Endothelial cell of umbilical vein (primary cell): ENCODE measurements around the gene SRSF6. TPM values are rescaled to one million over a fixed set of nuclear protein-coding genes. Genes with fewer than 3 reads are reported as not detected.

Experiments
- BruUV-seq: library from RNA; stranded (reverse); fragments of 400-500 nt; replicated peaks from 2 replicates; lab custom pipeline; 2021; lab: Mats Ljungman, UMichigan
- CTCF ChIA-PET: fragments of 300-600, 350-600 bp; sonication (Branson Sonifier 250); formaldehyde crosslinking; loops from one replicate; lab custom pipeline; 2021; ENCODE audit warnings: antibody characterized with exemption, inconsistent platforms; lab: Charles Lee
- POLR2A ChIA-PET: fragments of 300-600, 350-600 bp; sonication (Branson Sonifier 250); formaldehyde crosslinking; loops from one replicate; lab custom pipeline; 2021; ENCODE audit warnings: antibody characterized with exemption, inconsistent platforms; lab: Charles Lee
- DNase-seq: peaks from one replicate; pipeline ENCODE4 v3.0.0-alpha.2; 2011; ENCODE audit warnings: low read depth, low spot score
- FAIRE-seq: peaks from 2 replicates; lab custom pipeline; 2011; peaks lifted over from hg19 to GRCh38; lab: Jason Lieb, UNC
- H2AFZ ChIP-seq: 2 replicates; pipeline ENCODE4 v1.6.0; 2012; ENCODE audit warnings: low read depth, low read length, control low read depth, inconsistent platforms
- H3K27ac ChIP-seq: 2 replicates; pipeline ENCODE4 v1.5.1; 2011; ENCODE audit warnings: low read depth, mild to moderate bottlenecking, control low read depth, low read length, moderate library complexity; ENCODE audit not compliant: insufficient read depth
- H3K27me3 ChIP-seq, 2 experiments: 2 replicates each; pipeline versions ENCODE4 v1.6.0 to v1.6.1; 2011; ENCODE audit warnings: low read length in 2 of 2, mixed read lengths in 1 of 2; ENCODE audit not compliant: control insufficient read depth in 2 of 2, insufficient read depth in 2 of 2
- H3K36me3 ChIP-seq, 2 experiments: 2 replicates in 1 of 2; 3 replicates in 1 of 2; pipeline ENCODE4 v1.5.1; 2011; ENCODE audit warnings: low read length in 2 of 2, mild to moderate bottlenecking in 1 of 2, moderate library complexity in 1 of 2; ENCODE audit not compliant: control insufficient read depth in 2 of 2, insufficient read depth in 2 of 2; ENCODE audit errors: extremely low read depth in 1 of 2
- H3K4me1 ChIP-seq: 3 replicates; pipeline ENCODE4 v1.5.1; 2011; ENCODE audit warnings: mild to moderate bottlenecking, low read length; ENCODE audit not compliant: control insufficient read depth, insufficient read depth; ENCODE audit errors: extremely low read depth
- H3K4me2 ChIP-seq: 2 replicates; pipeline ENCODE4 v1.6.1; 2011; ENCODE audit warnings: low read length, control low read depth, mixed read lengths; ENCODE audit not compliant: insufficient read depth
- H3K4me3 ChIP-seq, 3 experiments: fragments of 200-600 bp in 1 of 3; sonication (generic), shearing (Covaris generic) in 1 of 3; replicated peaks in 1 of 3; 2 replicates each; pipeline ENCODE4 v1.5.1; 2011 to 2016; ENCODE audit warnings: control low read depth in 3 of 3, low read length in 3 of 3, mild to moderate bottlenecking in 2 of 3, inconsistent platforms in 1 of 3, low read depth in 1 of 3, moderate library complexity in 1 of 3; ENCODE audit not compliant: insufficient read depth in 1 of 3
- H3K79me2 ChIP-seq: 2 replicates; pipeline ENCODE4 v1.6.0; 2012; ENCODE audit warnings: low read length, inconsistent platforms; ENCODE audit not compliant: control insufficient read depth, insufficient read depth
- H3K9ac ChIP-seq: replicated peaks from 2 replicates; pipeline ENCODE3; 2011; ENCODE audit warnings: low read length, control low read depth; ENCODE audit not compliant: insufficient read depth; ENCODE audit errors: extremely low read depth
- H3K9me1 ChIP-seq: replicated peaks from 3 replicates; pipeline ENCODE4 v1.6.0; 2011; ENCODE audit warnings: mild to moderate bottlenecking, low read length; ENCODE audit not compliant: control insufficient read depth, insufficient read depth; ENCODE audit errors: extremely low read depth
- H3K9me3 ChIP-seq: replicated peaks from 2 replicates; pipeline ENCODE4 v1.5.1; 2012; ENCODE audit warnings: low read length, inconsistent platforms; ENCODE audit not compliant: control insufficient read depth, insufficient read depth
- H4K20me1 ChIP-seq: replicated peaks from 2 replicates; pipeline ENCODE3; 2011; ENCODE audit warnings: mild to moderate bottlenecking, low read length; ENCODE audit not compliant: control insufficient read depth, insufficient read depth; ENCODE audit errors: extremely low read depth
- EZH2 ChIP-seq: IDR thresholded peaks from 2 replicates; pipeline ENCODE4 v1.6.1; 2012; ENCODE audit warnings: borderline replicate concordance, low read depth, mild to moderate bottlenecking, moderate library complexity, low read length, inconsistent platforms; ENCODE audit not compliant: severe bottlenecking
- FOS ChIP-seq: IDR thresholded peaks from 2 replicates; pipeline ENCODE4 v1.6.1; 2011; ENCODE audit warnings: mild to moderate bottlenecking, low read length, moderate library complexity, borderline replicate concordance; ENCODE audit not compliant: insufficient read depth
- GATA2 ChIP-seq: IDR thresholded peaks from 2 replicates; pipeline ENCODE4 v1.7.0; 2011; ENCODE audit warnings: low read depth, mild to moderate bottlenecking, moderate library complexity, mixed read lengths, low read length; ENCODE audit not compliant: insufficient read length, insufficient read depth
- JUN ChIP-seq: IDR thresholded peaks from 2 replicates; pipeline ENCODE4 v1.6.1; 2011; ENCODE audit warnings: borderline replicate concordance, low read depth; ENCODE audit not compliant: insufficient read length, insufficient read depth
- MYC ChIP-seq: IDR thresholded peaks from one replicate; pipeline ENCODE4 v1.6.1; 2011; ENCODE audit warnings: mild to moderate bottlenecking, low read depth, low read length
- POLR2A ChIP-seq: IDR thresholded peaks from 2 replicates; pipeline ENCODE4 v1.6.1; 2012; ENCODE audit warnings: low read depth, mild to moderate bottlenecking, control low read depth, low read length
- POLR2AphosphoS5 ChIP-seq: IDR thresholded peaks from 2 replicates; pipeline ENCODE4 v1.6.1; 2012; ENCODE audit warnings: low read depth, mild to moderate bottlenecking, control low read depth, low read length, moderate library complexity; ENCODE audit not compliant: insufficient read depth
- dilution Hi-C: fragments of 300-500 bp; cut with MboI; formaldehyde crosslinking; loops from one replicate; pipeline ENCODE4 v1.15.0; 2019; ENCODE audit warnings: low sequenced_read_pairs; ENCODE audit not compliant: extremely low pct_ligation_motif_present
- intact Hi-C: fragments of 100-400 bp; cut with micrococcal nuclease; formaldehyde crosslinking; loops from one replicate; pipeline ENCODE4 v1.10.0; 2022
- polyA plus RNA-seq, 4 experiments: library from polyadenylated mRNA; depleted of rRNA in 3 of 4; stranded (reverse) in 3 of 4; unstranded in 1 of 4; fragments of >200 nt; gene quantifications; 2 replicates each; pipeline versions ENCODE4 v1.2.1 to v1.2.3, GENCODE V29; 2011 to 2012; ENCODE audit warnings: missing spikeins in 1 of 4
- total RNA-seq: library from RNA; stranded (reverse); gene quantifications from 2 replicates; pipeline ENCODE4 v1.2.3, GENCODE V29; 2021
- TF ChIP-seq, protein P1 (sequence below), 2 donors: IDR thresholded peaks; 1 replicate in 1 of 2; 2 replicates in 1 of 2; pipeline ENCODE4 v1.5.1; 2011; ENCODE audit warnings: low read length in 2 of 2, mild to moderate bottlenecking in 2 of 2, moderate library complexity in 2 of 2, control low read depth in 1 of 2, inconsistent platforms in 1 of 2, low read depth in 1 of 2; ENCODE audit not compliant: insufficient read depth in 1 of 2; ENCODE audit errors: extremely low read depth in 1 of 2
- TF ChIP-seq, protein P2 (sequence below): IDR thresholded peaks from 2 replicates; pipeline ENCODE4 v1.6.1; 2011; ENCODE audit not compliant: insufficient read depth, insufficient read length

SRSF6 gene
- total and polyA plus RNA-seq, 2 donors (not counting 3 experiments of a cell fraction or from before 2014, with no cell fraction given): 61.9 to 157 TPM

DNA sequence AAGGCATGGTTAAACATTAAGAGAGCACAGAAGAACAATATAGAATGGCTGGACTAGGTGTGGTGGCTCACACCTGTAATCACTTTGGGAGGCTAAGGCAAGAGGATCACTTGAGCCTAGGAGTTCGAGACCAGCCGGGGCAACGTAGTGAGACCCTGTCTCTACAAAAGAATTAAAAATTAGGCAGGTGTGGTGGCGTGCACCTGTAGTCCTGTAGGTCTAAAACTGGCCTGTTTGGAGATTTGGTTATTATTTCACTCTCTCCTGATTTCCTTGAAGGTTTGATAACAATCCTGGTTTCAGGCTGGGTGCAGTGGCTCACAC, 15.6 kb downstream of the SRSF6 start:
- CTCF ChIA-PET: no interaction called here
- Histone ChIP-seq H2AFZ (no peak overlapping the region), H3K27ac (no peak overlapping the region), H4K20me1 (peaks cover 4% of the 10 kb centered on the region), H3K27me3 (peaks cover 10 to 34% of the 10 kb centered on the region in 2 experiments), H3K4me1 (peaks cover 5% of the 10 kb centered on the region), H3K9me3 (no peaks in the 10 kb centered on the region), H3K36me3 (no peaks in the 10 kb centered on the region), H3K79me2 (no peaks in the 10 kb centered on the region), H3K9ac (no peak overlapping the region), H3K4me3 (no peak overlapping the region), H3K9me1 (no peaks in the 10 kb centered on the region), H3K4me2 (no peak overlapping the region)
- BruUV-seq: no TSS peak
- dilution Hi-C loops: no loop called here
- POLR2A ChIA-PET: no interaction called here
- intact Hi-C loops: loop anchor here (5.0 kb wide), 1 partner anchor 34 kb away; the partner anchor contains the start of gene L3MBTL1
- no peak for FAIRE-seq
- TF ChIP-seq, protein P1, sequence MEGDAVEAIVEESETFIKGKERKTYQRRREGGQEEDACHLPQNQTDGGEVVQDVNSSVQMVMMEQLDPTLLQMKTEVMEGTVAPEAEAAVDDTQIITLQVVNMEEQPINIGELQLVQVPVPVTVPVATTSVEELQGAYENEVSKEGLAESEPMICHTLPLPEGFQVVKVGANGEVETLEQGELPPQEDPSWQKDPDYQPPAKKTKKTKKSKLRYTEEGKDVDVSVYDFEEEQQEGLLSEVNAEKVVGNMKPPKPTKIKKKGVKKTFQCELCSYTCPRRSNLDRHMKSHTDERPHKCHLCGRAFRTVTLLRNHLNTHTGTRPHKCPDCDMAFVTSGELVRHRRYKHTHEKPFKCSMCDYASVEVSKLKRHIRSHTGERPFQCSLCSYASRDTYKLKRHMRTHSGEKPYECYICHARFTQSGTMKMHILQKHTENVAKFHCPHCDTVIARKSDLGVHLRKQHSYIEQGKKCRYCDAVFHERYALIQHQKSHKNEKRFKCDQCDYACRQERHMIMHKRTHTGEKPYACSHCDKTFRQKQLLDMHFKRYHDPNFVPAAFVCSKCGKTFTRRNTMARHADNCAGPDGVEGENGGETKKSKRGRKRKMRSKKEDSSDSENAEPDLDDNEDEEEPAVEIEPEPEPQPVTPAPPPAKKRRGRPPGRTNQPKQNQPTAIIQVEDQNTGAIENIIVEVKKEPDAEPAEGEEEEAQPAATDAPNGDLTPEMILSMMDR (IDR thresholded peaks at IDR 0.05; ENCODE audit: extremely low read depth in 1 of 2, insufficient read depth in 1 of 2, low read depth in 1 of 2, low read length in 2 of 2): no peak
- TF ChIP-seq MYC: no peak
- TF ChIP-seq POLR2AphosphoS5: no peak
- TF ChIP-seq, protein P2, sequence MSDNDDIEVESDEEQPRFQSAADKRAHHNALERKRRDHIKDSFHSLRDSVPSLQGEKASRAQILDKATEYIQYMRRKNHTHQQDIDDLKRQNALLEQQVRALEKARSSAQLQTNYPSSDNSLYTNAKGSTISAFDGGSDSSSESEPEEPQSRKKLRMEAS: no peak
- TF ChIP-seq GATA2: no peak
- TF ChIP-seq EZH2: no peak
- TF ChIP-seq POLR2A: no peak
- TF ChIP-seq JUN: no peak
- no peak for TF ChIP-seq FOS
- no peak for DNase-seq
